ENCODE data around the gene COMMD7.

DNA sequence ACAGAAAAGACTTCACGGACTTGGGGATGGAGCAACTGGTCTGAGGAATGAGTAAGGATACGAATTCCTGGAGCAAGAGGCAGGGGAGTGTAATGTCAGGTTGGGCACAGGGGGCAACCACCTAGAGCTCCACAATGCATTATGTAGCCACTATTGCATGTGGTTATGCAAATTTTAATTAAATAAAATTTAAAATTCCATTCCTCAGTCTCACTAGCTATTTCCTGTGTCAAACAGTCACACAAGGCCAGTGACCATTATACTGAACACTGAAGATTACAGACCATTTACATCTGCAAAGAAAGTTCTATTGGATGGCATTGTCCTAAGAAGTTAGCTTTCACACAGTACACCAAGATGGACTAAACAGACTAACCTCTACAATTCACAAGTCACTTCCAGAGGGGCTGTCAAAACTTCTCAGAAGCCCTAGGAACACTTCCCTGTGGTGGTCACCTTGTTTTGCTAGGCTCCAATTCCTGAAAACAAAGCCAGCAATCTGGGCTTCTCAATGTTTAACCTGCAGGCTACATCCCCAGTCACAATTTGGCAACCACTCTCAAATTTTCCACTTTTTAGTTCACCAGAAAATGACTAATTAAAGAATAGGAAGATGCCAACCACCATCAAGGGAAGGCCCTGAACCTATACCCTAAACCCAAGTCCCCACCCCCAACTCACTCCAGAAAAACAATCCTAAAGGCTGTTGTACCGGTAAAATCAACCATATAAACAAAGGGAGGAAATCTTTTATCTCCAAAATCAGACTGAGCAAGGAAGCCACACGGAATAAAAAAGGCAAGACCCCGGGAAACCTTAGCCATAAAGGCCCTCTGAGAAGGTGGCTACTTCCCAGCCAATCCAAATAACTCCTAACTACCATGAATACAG lies 35.3 kb downstream of the COMMD7 start:
- TF ChIP-seq, protein P1, sequence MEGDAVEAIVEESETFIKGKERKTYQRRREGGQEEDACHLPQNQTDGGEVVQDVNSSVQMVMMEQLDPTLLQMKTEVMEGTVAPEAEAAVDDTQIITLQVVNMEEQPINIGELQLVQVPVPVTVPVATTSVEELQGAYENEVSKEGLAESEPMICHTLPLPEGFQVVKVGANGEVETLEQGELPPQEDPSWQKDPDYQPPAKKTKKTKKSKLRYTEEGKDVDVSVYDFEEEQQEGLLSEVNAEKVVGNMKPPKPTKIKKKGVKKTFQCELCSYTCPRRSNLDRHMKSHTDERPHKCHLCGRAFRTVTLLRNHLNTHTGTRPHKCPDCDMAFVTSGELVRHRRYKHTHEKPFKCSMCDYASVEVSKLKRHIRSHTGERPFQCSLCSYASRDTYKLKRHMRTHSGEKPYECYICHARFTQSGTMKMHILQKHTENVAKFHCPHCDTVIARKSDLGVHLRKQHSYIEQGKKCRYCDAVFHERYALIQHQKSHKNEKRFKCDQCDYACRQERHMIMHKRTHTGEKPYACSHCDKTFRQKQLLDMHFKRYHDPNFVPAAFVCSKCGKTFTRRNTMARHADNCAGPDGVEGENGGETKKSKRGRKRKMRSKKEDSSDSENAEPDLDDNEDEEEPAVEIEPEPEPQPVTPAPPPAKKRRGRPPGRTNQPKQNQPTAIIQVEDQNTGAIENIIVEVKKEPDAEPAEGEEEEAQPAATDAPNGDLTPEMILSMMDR (IDR thresholded peaks at IDR 0.05): no peak
- TF ChIP-seq POLR2A (IDR thresholded peaks at IDR 0.05): no peak
